IMR-90 (cell line): Measurements from ENCODE around the gene CCT4.

Experiments
- CEBPB ChIP-seq: IDR thresholded peaks from 2 replicates; pipeline ENCODE4 v1.6.1; 2012; ENCODE audit warnings: low read depth, low read length, improper control_type of control experiment
- FOS ChIP-seq: fragments of 150-350 bp; IDR thresholded peaks from 2 replicates; pipeline ENCODE4 v1.6.1; 2016; ENCODE audit warnings: low read depth, low read length
- MAFK ChIP-seq: IDR thresholded peaks from 2 replicates; pipeline ENCODE4 v1.6.1; 2012; ENCODE audit warnings: low read depth, low read length, improper control_type of control experiment
- NFE2L2 ChIP-seq: fragments of 150-350 bp; IDR thresholded peaks from 2 replicates; pipeline ENCODE4 v1.6.1; 2016; ENCODE audit warnings: low read depth, mild to moderate bottlenecking, low read length
- POLR2A ChIP-seq: IDR thresholded peaks from 2 replicates; pipeline ENCODE4 v1.6.1; 2012; ENCODE audit warnings: mild to moderate bottlenecking, low read depth, low read length
- RAD21 ChIP-seq: IDR thresholded peaks from 2 replicates; pipeline ENCODE4 v1.6.1; 2012; ENCODE audit warnings: low read length, improper control_type of control experiment
- SMC3 ChIP-seq: fragments of 150-350 bp; IDR thresholded peaks from 2 replicates; pipeline ENCODE4 v1.6.1; 2016; ENCODE audit warnings: low read depth, mild to moderate bottlenecking, antibody characterized with exemption, low read length, moderate library complexity
- TF ChIP-seq, protein P1 (sequence below): conservative IDR thresholded peaks from 2 replicates; pipeline ENCODE4 v1.5.1; 2012; ENCODE audit warnings: mild to moderate bottlenecking, low read depth, low read length, improper control_type of control experiment

DNA sequence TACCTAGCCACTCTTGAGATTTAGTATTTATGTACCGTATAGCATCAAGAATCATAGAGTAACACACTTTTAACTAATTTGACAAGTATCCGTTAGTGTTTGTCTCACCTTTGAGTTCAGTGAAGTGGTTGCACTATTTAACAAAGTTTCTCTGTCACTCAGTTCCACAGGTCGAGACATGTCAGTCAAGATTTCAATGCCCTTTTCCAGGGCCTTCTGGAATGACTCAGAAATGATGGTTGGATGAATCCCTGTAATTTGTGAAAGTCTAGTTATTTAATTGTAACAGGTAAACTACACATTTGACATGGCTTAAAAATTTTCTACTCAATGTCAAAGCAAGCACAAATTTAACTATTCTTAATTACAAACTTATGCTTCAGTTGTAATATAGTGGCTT lies 9.7 kb downstream of the CCT4 start:
- TF ChIP-seq, protein P1, sequence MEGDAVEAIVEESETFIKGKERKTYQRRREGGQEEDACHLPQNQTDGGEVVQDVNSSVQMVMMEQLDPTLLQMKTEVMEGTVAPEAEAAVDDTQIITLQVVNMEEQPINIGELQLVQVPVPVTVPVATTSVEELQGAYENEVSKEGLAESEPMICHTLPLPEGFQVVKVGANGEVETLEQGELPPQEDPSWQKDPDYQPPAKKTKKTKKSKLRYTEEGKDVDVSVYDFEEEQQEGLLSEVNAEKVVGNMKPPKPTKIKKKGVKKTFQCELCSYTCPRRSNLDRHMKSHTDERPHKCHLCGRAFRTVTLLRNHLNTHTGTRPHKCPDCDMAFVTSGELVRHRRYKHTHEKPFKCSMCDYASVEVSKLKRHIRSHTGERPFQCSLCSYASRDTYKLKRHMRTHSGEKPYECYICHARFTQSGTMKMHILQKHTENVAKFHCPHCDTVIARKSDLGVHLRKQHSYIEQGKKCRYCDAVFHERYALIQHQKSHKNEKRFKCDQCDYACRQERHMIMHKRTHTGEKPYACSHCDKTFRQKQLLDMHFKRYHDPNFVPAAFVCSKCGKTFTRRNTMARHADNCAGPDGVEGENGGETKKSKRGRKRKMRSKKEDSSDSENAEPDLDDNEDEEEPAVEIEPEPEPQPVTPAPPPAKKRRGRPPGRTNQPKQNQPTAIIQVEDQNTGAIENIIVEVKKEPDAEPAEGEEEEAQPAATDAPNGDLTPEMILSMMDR = no peak
- TF ChIP-seq POLR2A (no peak), CEBPB (no peak), FOS (no peak), MAFK (no peak), SMC3 (no peak), NFE2L2 (no peak), RAD21 (no peak)
